GM12878 (cell line): ENCODE results near the gene HLA-DMA. TPM values are rescaled to one million over a fixed set of nuclear protein-coding genes. Genes with fewer than 3 reads are reported as not detected.
A peak's percentile ranks its signal among the peaks of the same experiment; 100 is the strongest.

ENCODE experiments used
- ATAC-seq: fragments of 200-7000 bp; cut with Tn5 transposase; 3 replicates; pipeline ENCODE4 v1.9.1; 2020; ENCODE audit warnings: mild to moderate bottlenecking, moderate library complexity
- BruUV-seq: library from RNA; stranded (reverse); fragments of 400-500 nt; replicated peaks from 2 replicates; lab custom pipeline; 2021; lab: Mats Ljungman, UMichigan
- CTCF ChIA-PET: fragments of 300-600 bp; sonication (Branson Sonifier 250); formaldehyde crosslinking; extraction: SDS; loops from one replicate; lab custom pipeline; 2021; ENCODE audit warnings: inconsistent platforms; lab: Yijun Ruan, JAX
- POLR2A ChIA-PET: fragments of 350-600 bp; formaldehyde crosslinking; extraction: SDS; loops from one replicate; lab custom pipeline; 2021; ENCODE audit warnings: inconsistent platforms; lab: Charles Lee
- RAD21 ChIA-PET: fragments of 300-600 bp; sonication (Branson Sonifier 250); formaldehyde crosslinking; loops from one replicate; lab custom pipeline; 2023; ENCODE audit warnings: antibody characterized with exemption; ENCODE audit not compliant: unreplicated experiment; lab: Charles Lee
- SMC1A ChIA-PET: fragments of 300-600 bp; sonication (Branson Sonifier 250); formaldehyde crosslinking; loops from one replicate; lab custom pipeline; 2023; ENCODE audit not compliant: unreplicated experiment, uncharacterized antibody; lab: Charles Lee
- DNase-seq: peaks from one replicate; pipeline ENCODE4 v3.0.0-alpha.2; 2011; ENCODE audit warnings: low read depth, low spot score
- FAIRE-seq: peaks from 3 replicates; lab custom pipeline; 2011; peaks lifted over from hg19 to GRCh38; lab: Jason Lieb, UNC
- H2AFZ ChIP-seq: 2 replicates; pipeline ENCODE4 v1.6.0; 2011; ENCODE audit warnings: low read depth, low read length, control low read depth; ENCODE audit not compliant: control insufficient read depth
- H3K27ac ChIP-seq: 2 replicates; pipeline ENCODE4 v1.5.1; 2011; ENCODE audit warnings: control low read depth; ENCODE audit not compliant: control insufficient read depth, insufficient read depth
- H3K27me3 ChIP-seq, 2 experiments: replicated peaks in 1 of 2; 2 replicates each; pipeline versions ENCODE4 v1.6.0 to v1.6.1; 2011; ENCODE audit warnings: low read length in 1 of 2; ENCODE audit not compliant: control insufficient read depth in 2 of 2, insufficient read depth in 2 of 2
- H3K36me3 ChIP-seq, 2 experiments: 2 replicates each; pipeline ENCODE4 v1.5.1; 2011; ENCODE audit warnings: low read length in 1 of 2; ENCODE audit not compliant: control insufficient read depth in 2 of 2, insufficient read depth in 2 of 2
- H3K4me1 ChIP-seq: 2 replicates; pipeline ENCODE4 v1.6.1; 2011; ENCODE audit warnings: mild to moderate bottlenecking, low read length, moderate library complexity, mixed read lengths; ENCODE audit not compliant: control insufficient read depth, insufficient read depth
- H3K4me2 ChIP-seq: 2 replicates; pipeline ENCODE4 v1.6.0; 2011; ENCODE audit warnings: control low read depth; ENCODE audit not compliant: control insufficient read depth, insufficient read depth
- H3K4me3 ChIP-seq: fragments of 200-600 bp; sonication (generic); 2 replicates; pipeline ENCODE4 v1.5.1; 2016
- H3K79me2 ChIP-seq: 2 replicates; pipeline ENCODE4 v1.6.0; 2011; ENCODE audit warnings: low read length; ENCODE audit not compliant: control insufficient read depth, insufficient read depth
- H3K9ac ChIP-seq: 2 replicates; pipeline ENCODE4 v1.8.0; 2011; ENCODE audit warnings: low read length, control low read depth, mixed read lengths; ENCODE audit not compliant: control insufficient read depth, insufficient read depth
- H3K9me3 ChIP-seq: replicated peaks from 3 replicates; pipeline ENCODE4 v1.5.1; 2011; ENCODE audit warnings: mild to moderate bottlenecking, low read length; ENCODE audit not compliant: control insufficient read depth, insufficient read depth
- H4K20me1 ChIP-seq: 2 replicates; pipeline ENCODE4 v1.6.0; 2011; ENCODE audit not compliant: control insufficient read depth, insufficient read depth
- CREM ChIP-seq: IDR thresholded peaks from 2 replicates; pipeline ENCODE4 v1.6.1; 2014; ENCODE audit warnings: antibody characterized with exemption, low read depth
- E4F1 ChIP-seq: fragments of 450-650 bp; IDR thresholded peaks from 2 replicates; pipeline ENCODE4 v1.6.1; 2018; ENCODE audit warnings: borderline replicate concordance, mild to moderate bottlenecking; ENCODE audit not compliant: partially characterized antibody
- HDGF ChIP-seq: fragments of 450-650 bp; IDR thresholded peaks from 2 replicates; pipeline ENCODE4 v1.6.1; 2016; ENCODE audit warnings: antibody characterized with exemption
- LARP7 ChIP-seq: fragments of 450-650 bp; IDR thresholded peaks from 2 replicates; pipeline ENCODE4 v1.6.1; 2017; ENCODE audit warnings: mild to moderate bottlenecking
- MLLT1 ChIP-seq: fragments of 450-650 bp; IDR thresholded peaks from 2 replicates; pipeline ENCODE4 v1.6.1; 2016; ENCODE audit warnings: mild to moderate bottlenecking
- NFYB ChIP-seq: IDR thresholded peaks from 2 replicates; pipeline ENCODE4 v1.6.1; 2011; ENCODE audit warnings: low read depth, mild to moderate bottlenecking, low read length, improper control_type of control experiment, moderate library complexity; ENCODE audit not compliant: insufficient read depth
- NKRF ChIP-seq: fragments of 450-650 bp; conservative IDR thresholded peaks from 2 replicates; pipeline ENCODE4 v1.6.1; 2017; ENCODE audit warnings: mild to moderate bottlenecking, moderate library complexity
- NRF1 ChIP-seq: conservative IDR thresholded peaks from 2 replicates; pipeline ENCODE4 v1.6.1; 2011; ENCODE audit warnings: mild to moderate bottlenecking, low read depth, low read length, improper control_type of control experiment
- POLR2A ChIP-seq: IDR thresholded peaks from 2 replicates; pipeline ENCODE4 v1.6.1; 2011; ENCODE audit warnings: low read depth, mild to moderate bottlenecking, low read length
- WGBS: methylation state at CpG from one replicate; pipeline ENCODE4 v1.1.6; 2016; ENCODE audit warnings: low lambda C conversion rate; ENCODE audit not compliant: insufficient replicate concordance, insufficient coverage; ENCODE audit errors: missing lambda C conversion rate; 5-methylcytosine and 5-hydroxymethylcytosine counted together
- in situ Hi-C: fragments of 300-500 bp; cut with MboI; formaldehyde crosslinking; loops from 9 replicates; pipeline ENCODE4 v1.14.3; 2018; ENCODE audit warnings: mixed read lengths
- intact Hi-C: fragments of 100-400 bp; cut with micrococcal nuclease; formaldehyde crosslinking; loops from one replicate; pipeline ENCODE4 v1.14.2; 2022; ENCODE audit not compliant: unreplicated experiment
- polyA plus RNA-seq, 11 experiments: library from polyadenylated mRNA; depleted of rRNA in 4 of 11; unstranded in 6 of 11; stranded (reverse) in 5 of 11; fragments of >200 nt; fragmentation: Nextera tagmentation in 4 of 11; fragmentation: Illumina TruSeq in 1 of 11; extraction: Ambion mirVana in 4 of 11; extraction: Trizol in 1 of 11; gene quantifications; 1 replicate in 1 of 11; 2 replicates in 10 of 11; pipeline versions ENCODE4 v1.2.1 to v1.2.3, GENCODE V29; 2011 to 2016; ENCODE audit warnings: inconsistent platforms in 2 of 11, missing spikeins in 2 of 11, low read depth in 1 of 11
- total RNA-seq, 4 experiments: library from RNA; depleted of rRNA in 3 of 4; stranded (reverse); fragments of >200 nt in 3 of 4; fragmentation: Illumina TruSeq in 1 of 4; extraction: Trizol in 1 of 4; gene quantifications; 2 replicates each; pipeline versions ENCODE4 v1.2.1 to v1.2.3, GENCODE V29; 2013 to 2021

HLA-DMA gene
- total and polyA plus RNA-seq, 10 of the 15 experiments (the other 5 are each of a cell fraction or from before 2014, with no cell fraction given) = 177 to 552 (median 309) TPM

GRCh38 chr6:32940656-32941213 is 12.2 kb downstream of the HLA-DMA start, which contains the start of gene HLA-DMB (continued):
- TF ChIP-seq E4F1 = no peak
- TF ChIP-seq POLR2A = peak; percentile 71
- TF ChIP-seq LARP7 = 0 out of 2 replicates have a peak, but pooled peaks have one; percentile 54
- TF ChIP-seq NFYB = peak; percentile 68; the same call in 1 of the 2 replicates
- TF ChIP-seq NKRF = peak; percentile 55
- peak; percentile 98 for TF ChIP-seq CREM

- Histone ChIP-seq H3K79me2 (peaks cover 48% of the 10 kb centered on the region), H3K4me1 (peaks cover 28% of the 10 kb centered on the region), H3K36me3 (peaks cover 21 to 34% of the 10 kb centered on the region in 2 experiments), H3K9me3 (no peaks in the 10 kb centered on the region), H3K9ac (peak overlapping the region; percentile 45; the same call in 1 of the 2 replicates), H3K27me3 (no peaks in the 10 kb centered on the region), H2AFZ (no peak overlapping the region), H4K20me1 (no peaks in the 10 kb centered on the region), H3K27ac (peak overlapping the region; percentile 38), H3K4me3 (peak overlapping the region; percentile 73), H3K4me2 (peak overlapping the region; percentile 78)
- ChIA-PET SMC1A (interaction anchor here (0.9 to 15.9 kb wide), 6 partner anchors 13 to 48 kb away, joined by 3 to 354 read pairs (median 9); partner anchors contain the start of gene HLA-DMA), CTCF (interaction anchor here (0.7 to 15.9 kb wide), 6 partner anchors 15 to 553 kb away, joined by 3 to 532 read pairs (median 4); partner anchors contain the start of genes HLA-DMA and TAP2), RAD21 (interaction anchor here (0.7 to 8.6 kb wide), 6 partner anchors 9 to 47 kb away, joined by 3 to 130 read pairs (median 4); partner anchors contain the start of gene HLA-DMA), POLR2A (interaction anchor here (0.6 to 10.8 kb wide), 4 partner anchors 16 to 618 kb away, joined by 4 to 270 read pairs (median 103); partner anchors contain the start of genes BRD2 and HLA-DMA)
- no peak for DNase-seq
- BruUV-seq = no TSS peak
- TF ChIP-seq MLLT1 (0 out of 2 replicates have a peak, but pooled peaks have one; percentile 2), HDGF (0 out of 2 replicates have a peak, but pooled peaks have one; percentile 71), NRF1 (no peak)
- ATAC-seq = no peak
- in situ Hi-C loops = no loop called here
- no peak for FAIRE-seq
- intact Hi-C loops = no loop called here
- WGBS = 72% methylated on average over 7 of the region's 7 CpGs
These were observed 14.4 kb downstream of the HLA-DMA start for GRCh38 chr6:32938494-32938893.
